HEK293 (cell line): ENCODE results near the gene ZNF609.

Experiments used
- CTCF ChIA-PET: fragments of 350-600 bp; formaldehyde crosslinking; extraction: SDS; loops from one replicate; lab custom pipeline; 2021; ENCODE audit warnings: antibody characterized with exemption; lab: Yijun Ruan, JAX
- POLR2A ChIA-PET: fragments of 300-600 bp; formaldehyde crosslinking; extraction: SDS; loops from one replicate; lab custom pipeline; 2020; ENCODE audit warnings: antibody characterized with exemption, inconsistent platforms; lab: Yijun Ruan, JAX
- H3K27ac ChIP-seq: fragments of 200-500 bp; sonication (Bioruptor generic); 2 replicates; pipeline ENCODE4 v1.5.1; 2014; ENCODE audit warnings: low read depth, low read length, control low read depth, inconsistent platforms; ENCODE audit errors: extremely low read depth
- H3K36me3 ChIP-seq, 2 experiments: fragments of 200-500 bp in 1 of 2; sonication (Bioruptor generic) in 1 of 2; 1 replicate in 1 of 2; 2 replicates in 1 of 2; pipeline ENCODE4 v1.5.1; 2014 to 2017; ENCODE audit warnings: inconsistent platforms in 2 of 2, low read length in 2 of 2; ENCODE audit not compliant: control insufficient read depth in 2 of 2, insufficient read depth in 1 of 2
- H3K4me1 ChIP-seq: fragments of 200-500 bp; sonication (Bioruptor generic); 2 replicates; pipeline ENCODE4 v1.5.1; 2014; ENCODE audit warnings: mild to moderate bottlenecking, low read length, inconsistent platforms; ENCODE audit not compliant: control insufficient read depth, insufficient read depth
- H3K4me3 ChIP-seq: 2 replicates; pipeline ENCODE4 v1.5.1; 2011; ENCODE audit warnings: low read depth, mild to moderate bottlenecking, control low read depth, low read length, moderate library complexity
- H3K9me3 ChIP-seq: fragments of 200-500 bp; sonication (Bioruptor generic); 2 replicates; pipeline ENCODE4 v1.5.1; 2014; ENCODE audit warnings: low read depth, low read length, inconsistent platforms; ENCODE audit not compliant: control insufficient read depth, insufficient read depth
- HOXC10 ChIP-seq: sonication (generic); formaldehyde crosslinking; IDR thresholded peaks from 2 replicates; pipeline ENCODE4 v1.8.1; 2023; ENCODE audit warnings: mild to moderate bottlenecking, missing genetic modification reagents
- PRDM1 ChIP-seq: fragments of 450-650 bp; formaldehyde crosslinking; IDR thresholded peaks from 2 replicates; pipeline ENCODE4; 2016; ENCODE audit warnings: missing biosample characterization, missing genetic modification characterization
- ZBTB48 ChIP-seq: fragments of 450-650 bp; formaldehyde crosslinking; IDR thresholded peaks from 2 replicates; pipeline ENCODE4 v1.5.1; 2016; ENCODE audit warnings: missing biosample characterization, missing genetic modification characterization
- ZFP69B ChIP-seq: fragments of 450-650 bp; formaldehyde crosslinking; IDR thresholded peaks from 2 replicates; pipeline ENCODE4 v1.5.1; 2016; ENCODE audit warnings: missing biosample characterization, missing genetic modification characterization
- ZIC2 ChIP-seq: fragments of 450-650 bp; formaldehyde crosslinking; IDR thresholded peaks from 2 replicates; pipeline ENCODE4 v1.5.1; 2016; ENCODE audit warnings: missing biosample characterization, missing genetic modification characterization
- ZNF18 ChIP-seq: fragments of 450-650 bp; formaldehyde crosslinking; IDR thresholded peaks from 2 replicates; pipeline ENCODE4 v1.5.1; 2016; ENCODE audit warnings: missing biosample characterization, missing genetic modification characterization
- ZNF214 ChIP-seq: fragments of 450-650 bp; formaldehyde crosslinking; IDR thresholded peaks from 2 replicates; pipeline ENCODE4 v1.5.1; 2017; ENCODE audit warnings: missing biosample characterization, mild to moderate bottlenecking, missing genetic modification characterization, borderline replicate concordance
- ZNF341 ChIP-seq: fragments of 450-650 bp; formaldehyde crosslinking; IDR thresholded peaks from 2 replicates; pipeline ENCODE4; 2016; ENCODE audit warnings: low read depth, missing biosample characterization, missing genetic modification characterization
- ZNF416 ChIP-seq: fragments of 450-650 bp; formaldehyde crosslinking; IDR thresholded peaks from 2 replicates; pipeline ENCODE4 v1.5.1; 2016; ENCODE audit warnings: missing biosample characterization, missing genetic modification characterization
- ZNF510 ChIP-seq: fragments of 450-650 bp; formaldehyde crosslinking; IDR thresholded peaks from 2 replicates; pipeline ENCODE4 v1.5.1; 2018; ENCODE audit warnings: mild to moderate bottlenecking, missing genetic modification characterization, missing biosample characterization; ENCODE audit not compliant: insufficient replicate concordance
- ZNF513 ChIP-seq: fragments of 450-650 bp; IDR thresholded peaks from 2 replicates; pipeline ENCODE4 v1.5.1; 2018; ENCODE audit warnings: missing biosample characterization, missing genetic modification characterization
- ZNF596 ChIP-seq: fragments of 450-650 bp; IDR thresholded peaks from 2 replicates; pipeline ENCODE4 v1.5.0; 2018; ENCODE audit warnings: missing biosample characterization, mild to moderate bottlenecking, missing genetic modification characterization, moderate library complexity
- ZNF791 ChIP-seq: fragments of 450-650 bp; formaldehyde crosslinking; IDR thresholded peaks from 2 replicates; pipeline ENCODE4 v1.5.1; 2016; ENCODE audit warnings: missing biosample characterization, missing genetic modification characterization
- ZSCAN23 ChIP-seq: fragments of 450-650 bp; formaldehyde crosslinking; IDR thresholded peaks from 2 replicates; pipeline ENCODE4 v1.5.1; 2016; ENCODE audit warnings: missing biosample characterization, missing genetic modification characterization
- TF ChIP-seq, protein P1 (sequence below): fragments of 450-650 bp; formaldehyde crosslinking; IDR thresholded peaks from 2 replicates; pipeline ENCODE4 v1.5.1; 2017; ENCODE audit warnings: missing biosample characterization, missing genetic modification characterization
- TF ChIP-seq, protein P2 (sequence below): fragments of 450-650 bp; formaldehyde crosslinking; optimal IDR thresholded peaks from 2 replicates; pipeline ENCODE3; 2016; ENCODE audit warnings: missing biosample characterization, mild to moderate bottlenecking, missing genetic modification characterization
- TF ChIP-seq, protein P3 (sequence below): fragments of 450-650 bp; formaldehyde crosslinking; IDR thresholded peaks from 2 replicates; pipeline ENCODE4 v1.5.1; 2016; ENCODE audit warnings: missing biosample characterization, missing genetic modification characterization
- TF ChIP-seq, protein P4 (sequence below): fragments of 450-650 bp; formaldehyde crosslinking; IDR thresholded peaks from 2 replicates; pipeline ENCODE4 v1.5.1; 2016; ENCODE audit warnings: missing biosample characterization, missing genetic modification characterization
- TF ChIP-seq, protein P5 (sequence below): fragments of 450-650 bp; formaldehyde crosslinking; IDR thresholded peaks from 2 replicates; pipeline ENCODE4 v1.5.1; 2016; ENCODE audit warnings: missing biosample characterization, missing genetic modification characterization, borderline replicate concordance

Gene ZNF609

GRCh38 chr15:64695561-64695992 lies 235.2 kb downstream of the ZNF609 start:
- H3K9me3 ChIP-seq = no peaks in the 10 kb centered on the region
- no peak overlapping the region for H3K27ac ChIP-seq
- H3K4me3 ChIP-seq = no peak overlapping the region
- peaks cover 13% of the 10 kb centered on the region for H3K4me1 ChIP-seq
- ChIA-PET POLR2A (no interaction called here), CTCF (interaction anchor here (0.8 to 2.5 kb wide), 3 partner anchors 26 to 300 kb away, joined by 3 to 13 read pairs (median 4); no protein-coding TSS in a partner anchor)
- peaks cover 5 to 49% of the 10 kb centered on the region in 2 experiments for H3K36me3 ChIP-seq
- TF ChIP-seq, protein P1, sequence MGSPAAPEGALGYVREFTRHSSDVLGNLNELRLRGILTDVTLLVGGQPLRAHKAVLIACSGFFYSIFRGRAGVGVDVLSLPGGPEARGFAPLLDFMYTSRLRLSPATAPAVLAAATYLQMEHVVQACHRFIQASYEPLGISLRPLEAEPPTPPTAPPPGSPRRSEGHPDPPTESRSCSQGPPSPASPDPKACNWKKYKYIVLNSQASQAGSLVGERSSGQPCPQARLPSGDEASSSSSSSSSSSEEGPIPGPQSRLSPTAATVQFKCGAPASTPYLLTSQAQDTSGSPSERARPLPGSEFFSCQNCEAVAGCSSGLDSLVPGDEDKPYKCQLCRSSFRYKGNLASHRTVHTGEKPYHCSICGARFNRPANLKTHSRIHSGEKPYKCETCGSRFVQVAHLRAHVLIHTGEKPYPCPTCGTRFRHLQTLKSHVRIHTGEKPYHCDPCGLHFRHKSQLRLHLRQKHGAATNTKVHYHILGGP (tag by site-specific recombination) = no peak
- TF ChIP-seq ZNF416 (tag by site-specific recombination) (no peak), ZNF791 (tag by site-specific recombination) (no peak), ZSCAN23 (tag by site-specific recombination) (no peak), ZNF214 (no peak), ZNF341 (tag by site-specific recombination) (no peak), ZFP69B (tag by site-specific recombination) (no peak), HOXC10 (CRISPR knock-in tag) (no peak), ZNF510 (no peak)
- TF ChIP-seq, protein P2, sequence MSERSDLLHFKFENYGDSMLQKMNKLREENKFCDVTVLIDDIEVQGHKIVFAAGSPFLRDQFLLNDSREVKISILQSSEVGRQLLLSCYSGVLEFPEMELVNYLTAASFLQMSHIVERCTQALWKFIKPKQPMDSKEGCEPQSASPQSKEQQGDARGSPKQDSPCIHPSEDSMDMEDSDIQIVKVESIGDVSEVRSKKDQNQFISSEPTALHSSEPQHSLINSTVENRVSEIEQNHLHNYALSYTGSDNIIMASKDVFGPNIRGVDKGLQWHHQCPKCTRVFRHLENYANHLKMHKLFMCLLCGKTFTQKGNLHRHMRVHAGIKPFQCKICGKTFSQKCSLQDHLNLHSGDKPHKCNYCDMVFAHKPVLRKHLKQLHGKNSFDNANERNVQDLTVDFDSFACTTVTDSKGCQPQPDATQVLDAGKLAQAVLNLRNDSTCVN = no peak
- TF ChIP-seq, protein P3, sequence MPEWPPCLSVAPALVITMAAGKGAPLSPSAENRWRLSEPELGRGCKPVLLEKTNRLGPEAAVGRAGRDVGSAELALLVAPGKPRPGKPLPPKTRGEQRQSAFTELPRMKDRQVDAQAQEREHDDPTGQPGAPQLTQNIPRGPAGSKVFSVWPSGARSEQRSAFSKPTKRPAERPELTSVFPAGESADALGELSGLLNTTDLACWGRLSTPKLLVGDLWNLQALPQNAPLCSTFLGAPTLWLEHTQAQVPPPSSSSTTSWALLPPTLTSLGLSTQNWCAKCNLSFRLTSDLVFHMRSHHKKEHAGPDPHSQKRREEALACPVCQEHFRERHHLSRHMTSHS = no peak
- TF ChIP-seq, protein P4, sequence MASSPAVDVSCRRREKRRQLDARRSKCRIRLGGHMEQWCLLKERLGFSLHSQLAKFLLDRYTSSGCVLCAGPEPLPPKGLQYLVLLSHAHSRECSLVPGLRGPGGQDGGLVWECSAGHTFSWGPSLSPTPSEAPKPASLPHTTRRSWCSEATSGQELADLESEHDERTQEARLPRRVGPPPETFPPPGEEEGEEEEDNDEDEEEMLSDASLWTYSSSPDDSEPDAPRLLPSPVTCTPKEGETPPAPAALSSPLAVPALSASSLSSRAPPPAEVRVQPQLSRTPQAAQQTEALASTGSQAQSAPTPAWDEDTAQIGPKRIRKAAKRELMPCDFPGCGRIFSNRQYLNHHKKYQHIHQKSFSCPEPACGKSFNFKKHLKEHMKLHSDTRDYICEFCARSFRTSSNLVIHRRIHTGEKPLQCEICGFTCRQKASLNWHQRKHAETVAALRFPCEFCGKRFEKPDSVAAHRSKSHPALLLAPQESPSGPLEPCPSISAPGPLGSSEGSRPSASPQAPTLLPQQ (tag by site-specific recombination) = no peak
- TF ChIP-seq, protein P5, sequence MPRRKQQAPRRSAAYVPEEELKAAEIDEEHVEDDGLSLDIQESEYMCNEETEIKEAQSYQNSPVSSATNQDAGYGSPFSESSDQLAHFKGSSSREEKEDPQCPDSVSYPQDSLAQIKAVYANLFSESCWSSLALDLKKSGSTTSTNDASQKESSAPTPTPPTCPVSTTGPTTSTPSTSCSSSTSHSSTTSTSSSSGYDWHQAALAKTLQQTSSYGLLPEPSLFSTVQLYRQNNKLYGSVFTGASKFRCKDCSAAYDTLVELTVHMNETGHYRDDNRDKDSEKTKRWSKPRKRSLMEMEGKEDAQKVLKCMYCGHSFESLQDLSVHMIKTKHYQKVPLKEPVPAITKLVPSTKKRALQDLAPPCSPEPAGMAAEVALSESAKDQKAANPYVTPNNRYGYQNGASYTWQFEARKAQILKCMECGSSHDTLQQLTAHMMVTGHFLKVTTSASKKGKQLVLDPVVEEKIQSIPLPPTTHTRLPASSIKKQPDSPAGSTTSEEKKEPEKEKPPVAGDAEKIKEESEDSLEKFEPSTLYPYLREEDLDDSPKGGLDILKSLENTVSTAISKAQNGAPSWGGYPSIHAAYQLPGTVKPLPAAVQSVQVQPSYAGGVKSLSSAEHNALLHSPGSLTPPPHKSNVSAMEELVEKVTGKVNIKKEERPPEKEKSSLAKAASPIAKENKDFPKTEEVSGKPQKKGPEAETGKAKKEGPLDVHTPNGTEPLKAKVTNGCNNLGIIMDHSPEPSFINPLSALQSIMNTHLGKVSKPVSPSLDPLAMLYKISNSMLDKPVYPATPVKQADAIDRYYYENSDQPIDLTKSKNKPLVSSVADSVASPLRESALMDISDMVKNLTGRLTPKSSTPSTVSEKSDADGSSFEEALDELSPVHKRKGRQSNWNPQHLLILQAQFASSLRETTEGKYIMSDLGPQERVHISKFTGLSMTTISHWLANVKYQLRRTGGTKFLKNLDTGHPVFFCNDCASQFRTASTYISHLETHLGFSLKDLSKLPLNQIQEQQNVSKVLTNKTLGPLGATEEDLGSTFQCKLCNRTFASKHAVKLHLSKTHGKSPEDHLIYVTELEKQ (tag by site-specific recombination) = no peak

DNA sequence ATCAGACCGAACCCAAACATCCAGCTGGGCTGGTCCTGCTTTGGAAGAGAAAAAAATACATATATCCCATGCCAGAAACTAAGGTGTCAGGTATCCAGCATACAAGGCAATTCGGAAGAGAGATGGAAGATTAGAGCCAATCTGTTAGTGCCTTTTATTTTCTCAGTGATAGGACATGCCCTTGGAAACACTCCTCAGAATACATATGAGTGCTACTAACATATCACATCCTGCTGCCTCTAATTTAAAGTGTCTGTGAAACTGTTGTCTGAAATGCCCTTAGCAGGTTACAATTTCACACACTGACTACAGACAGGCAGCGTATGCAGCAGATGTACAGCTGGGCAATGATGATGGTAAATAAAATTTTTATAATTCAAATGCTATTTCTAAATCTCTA lies 236.1 kb downstream of the ZNF609 start:
- H3K9me3 ChIP-seq = no peaks in the 10 kb centered on the region
- no peak overlapping the region for H3K4me3 ChIP-seq
- H3K27ac ChIP-seq = no peak overlapping the region
- ChIA-PET CTCF (interaction anchor here (0.6 to 1.0 kb wide), 2 partner anchors 14 to 299 kb away, joined by 3 to 4 read pairs; no protein-coding TSS in a partner anchor), POLR2A (interaction anchor here (0.7 kb wide), 1 partner anchor 246 kb away, joined by 3 read pairs; no protein-coding TSS in a partner anchor)
- H3K4me1 ChIP-seq = peaks cover 18% of the 10 kb centered on the region
- peaks cover 5 to 42% of the 10 kb centered on the region in 2 experiments for H3K36me3 ChIP-seq
- TF ChIP-seq ZBTB48 (tag by site-specific recombination) (no peak), ZIC2 (tag by site-specific recombination) (no peak), ZNF513 (no peak), PRDM1 (tag by site-specific recombination) (no peak), ZNF18 (tag by site-specific recombination) (no peak), ZSCAN23 (tag by site-specific recombination) (no peak), ZNF416 (tag by site-specific recombination) (no peak), ZNF596 (tag by site-specific recombination) (no peak)
- TF ChIP-seq, protein P3 = no peak
